NT2/D1 (cell line): ENCODE results near the gene PATJ.

ENCODE experiments used
- SUZ12 ChIP-seq: IDR thresholded peaks from 2 replicates; pipeline ENCODE4 v1.6.1; 2011; ENCODE audit not compliant: insufficient read length, insufficient read depth; ENCODE audit errors: extremely low read depth
- YY1 ChIP-seq: IDR thresholded peaks from 2 replicates; pipeline ENCODE4 v1.6.1; 2011; ENCODE audit not compliant: insufficient read length, insufficient read depth

DNA sequence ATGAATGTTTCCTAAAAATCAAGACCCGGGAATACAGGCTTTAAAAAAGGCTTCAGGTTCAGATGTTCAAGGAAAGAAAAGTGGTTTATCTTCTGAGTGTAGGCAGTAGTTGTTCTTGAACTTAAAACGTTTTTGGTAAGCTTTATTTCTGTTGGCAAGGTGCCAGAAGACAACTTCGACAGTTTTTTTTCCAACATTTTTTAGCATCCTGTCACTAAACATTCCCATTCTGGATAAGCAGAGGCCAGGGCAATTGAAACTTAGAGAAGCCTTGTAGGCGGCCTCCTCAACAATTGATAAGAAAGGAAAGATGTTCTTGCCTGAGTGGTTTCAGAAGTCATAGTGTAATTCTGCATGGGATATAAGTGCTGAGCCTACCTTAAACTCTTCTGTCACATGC is 66.7 kb downstream of the PATJ start:
- TF ChIP-seq SUZ12 (no peak), YY1 (no peak)
